HepG2 (cell line): ENCODE data around the gene BCL2L1. TPM values are rescaled to one million over a fixed set of nuclear protein-coding genes. Genes with fewer than 3 reads are reported as not detected.

Source experiments
- ARID5B ChIP-seq: IDR thresholded peaks from 2 replicates; pipeline ENCODE4 v1.4.0; 2020; ENCODE audit warnings: mild to moderate bottlenecking, missing genetic modification reagents
- ATF2 ChIP-seq: sonication (generic); formaldehyde crosslinking; IDR thresholded peaks from 2 replicates; pipeline ENCODE4 v1.4.0; 2020; ENCODE audit warnings: missing genetic modification reagents
- ETS1 ChIP-seq: sonication (generic); formaldehyde crosslinking; IDR thresholded peaks from 2 replicates; pipeline ENCODE4 v1.4.0; 2020; ENCODE audit warnings: missing genetic modification reagents
- HIC2 ChIP-seq: sonication (generic); formaldehyde crosslinking; IDR thresholded peaks from 2 replicates; pipeline ENCODE4 v1.9.0; 2022; ENCODE audit warnings: low read depth, missing genetic modification reagents
- JARID2 ChIP-seq: sonication (generic); formaldehyde crosslinking; IDR thresholded peaks from 2 replicates; pipeline ENCODE4 v1.8.1; 2023; ENCODE audit warnings: missing genetic modification reagents, inconsistent platforms; ENCODE audit not compliant: insufficient replicate concordance
- KAT8 ChIP-seq: IDR thresholded peaks from 2 replicates; pipeline ENCODE4 v1.6.1; 2016; ENCODE audit warnings: missing genetic modification reagents, missing compliant biosample characterization
- KDM2A ChIP-seq: sonication (generic); formaldehyde crosslinking; IDR thresholded peaks from 2 replicates; pipeline ENCODE4 v1.4.0; 2020; ENCODE audit warnings: low read depth, missing genetic modification reagents, borderline replicate concordance
- KMT2A ChIP-seq: sonication (generic); formaldehyde crosslinking; IDR thresholded peaks from 2 replicates; pipeline ENCODE4 v1.4.0; 2020; ENCODE audit warnings: missing genetic modification reagents
- LBX2 ChIP-seq: sonication (generic); formaldehyde crosslinking; IDR thresholded peaks from 2 replicates; pipeline ENCODE4 v1.5.0; 2020; ENCODE audit warnings: missing genetic modification reagents, mild to moderate bottlenecking, borderline replicate concordance
- NCOR1 ChIP-seq: fragments of 200-600 bp; sonication (generic); IDR thresholded peaks from 2 replicates; pipeline ENCODE4 v1.7.0; 2017; ENCODE audit warnings: antibody characterized with exemption, low read length, borderline replicate concordance
- TP53 ChIP-seq: sonication (generic); formaldehyde crosslinking; conservative IDR thresholded peaks from 2 replicates; pipeline ENCODE4 v1.4.0; 2020; ENCODE audit warnings: missing genetic modification reagents
- ZBTB46 ChIP-seq: sonication (generic); formaldehyde crosslinking; IDR thresholded peaks from 2 replicates; pipeline ENCODE4 v1.4.0; 2020; ENCODE audit warnings: mild to moderate bottlenecking, missing genetic modification reagents, borderline replicate concordance
- ZMYM4 ChIP-seq: sonication (generic); formaldehyde crosslinking; IDR thresholded peaks from 2 replicates; pipeline ENCODE4 v1.8.1; 2023; ENCODE audit warnings: mild to moderate bottlenecking, missing genetic modification reagents
- ZNF343 ChIP-seq: sonication (generic); formaldehyde crosslinking; IDR thresholded peaks from 2 replicates; pipeline ENCODE4 v1.4.0; 2020; ENCODE audit warnings: mild to moderate bottlenecking, missing genetic modification reagents
- ZNF614 ChIP-seq: IDR thresholded peaks from 2 replicates; pipeline ENCODE4 v1.6.1; 2018; ENCODE audit warnings: missing biosample characterization, missing genetic modification reagents, inconsistent platforms, borderline replicate concordance
- polyA plus RNA-seq, 8 experiments: library from polyadenylated mRNA; depleted of rRNA in 3 of 8; stranded (reverse) in 7 of 8; unstranded in 1 of 8; fragments of >200 nt; fragmentation: Illumina TruSeq in 4 of 8; extraction: Trizol in 4 of 8; gene quantifications; 2 replicates each; pipeline versions ENCODE4 v1.2.1 to v1.2.3, GENCODE V29; 2011 to 2016; ENCODE audit warnings: low read depth in 4 of 8, missing spikeins in 1 of 8, mixed read lengths in 1 of 8; ENCODE audit not compliant: insufficient read depth in 1 of 8
- total RNA-seq, 5 experiments: library from RNA; depleted of rRNA; stranded (reverse); fragments of >200 nt; fragmentation: Illumina TruSeq; extraction: Trizol; gene quantifications; 2 replicates each; pipeline ENCODE4 v1.2.3, GENCODE V29; 2016; ENCODE audit warnings: low read depth in 1 of 5

Gene BCL2L1
- total and polyA plus RNA-seq, 2 of the 13 experiments (the other 11 are each of a cell fraction or from before 2014, with no cell fraction given) = 164 to 258 TPM

GRCh38 chr20:31678389-31679356 lies 44.0 kb downstream of the BCL2L1 start (continued):
- TF ChIP-seq HIC2 = peak; percentile 46; the same call in 1 of the 2 replicates
- TF ChIP-seq ZNF343 (CRISPR knock-in tag) = 0 out of 2 replicates have a peak, but pooled peaks have one; percentile 19
- TF ChIP-seq KAT8 (CRISPR knock-in tag) = no peak
- peak; percentile 78 for TF ChIP-seq ARID5B
- peak; percentile 71 for TF ChIP-seq ZMYM4 (CRISPR knock-in tag)
- TF ChIP-seq KMT2A = peak; percentile 65; the same call in 1 of the 2 replicates
- peak; percentile 99 for TF ChIP-seq TP53 (CRISPR knock-in tag)
- TF ChIP-seq ZBTB46 (CRISPR knock-in tag) = no peak
- TF ChIP-seq NCOR1 = peak; percentile 29; the same call in 1 of the 2 replicates
- TF ChIP-seq ETS1 = no peak
- TF ChIP-seq KDM2A (CRISPR knock-in tag) = no peak
- no peak for TF ChIP-seq JARID2
- TF ChIP-seq ZNF614 (CRISPR knock-in tag) = no peak
- TF ChIP-seq LBX2 = no peak
- TF ChIP-seq ATF2 (CRISPR knock-in tag) = peak; percentile 69; the same call in 1 of the 2 replicates
